Measurements from ENCODE around the gene CABP7. TPM values are rescaled to one million over a fixed set of nuclear protein-coding genes. Genes with fewer than 3 reads are reported as not detected.

Gene CABP7
- total and polyA plus RNA-seq, 3 donors from 2014 or later = 0.79 to 1.6 (median 1.6) TPM

DNA sequence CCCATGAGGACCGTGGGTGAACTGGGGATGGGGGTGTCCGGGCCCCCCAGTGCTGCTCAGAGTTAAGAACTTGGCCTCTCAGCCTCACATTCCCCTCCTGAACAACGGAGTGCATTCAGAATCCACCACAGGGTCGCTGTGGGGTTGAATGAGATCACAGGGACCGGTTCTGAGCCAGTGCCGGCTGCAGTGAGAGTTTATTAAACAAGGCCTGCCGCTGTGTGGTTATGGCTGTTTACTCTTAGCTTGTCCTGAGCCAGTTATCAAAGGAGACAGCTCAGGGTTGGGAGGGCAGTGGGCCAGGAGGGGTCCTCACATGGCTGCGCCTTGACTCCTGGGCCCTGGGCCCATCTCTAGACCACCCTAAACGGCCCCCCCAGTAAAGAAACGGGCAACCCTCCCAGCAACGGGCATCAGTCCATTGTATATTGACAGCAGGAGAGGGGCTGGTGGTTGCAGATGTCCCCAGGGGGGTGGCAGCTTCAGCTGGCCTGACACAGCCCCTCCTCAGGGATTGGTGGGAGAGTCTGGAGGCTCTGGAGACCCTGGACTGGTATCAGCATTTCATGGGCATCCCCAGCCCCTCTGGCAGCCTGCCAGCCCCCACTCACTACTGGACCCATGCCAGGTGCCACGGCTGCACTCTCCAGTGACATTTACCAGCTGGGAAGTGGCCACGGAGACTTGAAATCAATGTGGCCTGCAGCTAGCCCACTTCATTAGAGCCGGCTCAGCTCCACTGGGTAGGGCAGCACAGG, 15.1 kb upstream of the CABP7 start:
- TF ChIP-seq, protein P1, sequence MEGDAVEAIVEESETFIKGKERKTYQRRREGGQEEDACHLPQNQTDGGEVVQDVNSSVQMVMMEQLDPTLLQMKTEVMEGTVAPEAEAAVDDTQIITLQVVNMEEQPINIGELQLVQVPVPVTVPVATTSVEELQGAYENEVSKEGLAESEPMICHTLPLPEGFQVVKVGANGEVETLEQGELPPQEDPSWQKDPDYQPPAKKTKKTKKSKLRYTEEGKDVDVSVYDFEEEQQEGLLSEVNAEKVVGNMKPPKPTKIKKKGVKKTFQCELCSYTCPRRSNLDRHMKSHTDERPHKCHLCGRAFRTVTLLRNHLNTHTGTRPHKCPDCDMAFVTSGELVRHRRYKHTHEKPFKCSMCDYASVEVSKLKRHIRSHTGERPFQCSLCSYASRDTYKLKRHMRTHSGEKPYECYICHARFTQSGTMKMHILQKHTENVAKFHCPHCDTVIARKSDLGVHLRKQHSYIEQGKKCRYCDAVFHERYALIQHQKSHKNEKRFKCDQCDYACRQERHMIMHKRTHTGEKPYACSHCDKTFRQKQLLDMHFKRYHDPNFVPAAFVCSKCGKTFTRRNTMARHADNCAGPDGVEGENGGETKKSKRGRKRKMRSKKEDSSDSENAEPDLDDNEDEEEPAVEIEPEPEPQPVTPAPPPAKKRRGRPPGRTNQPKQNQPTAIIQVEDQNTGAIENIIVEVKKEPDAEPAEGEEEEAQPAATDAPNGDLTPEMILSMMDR (IDR thresholded peaks at IDR 0.05) = no peak
- no peak for TF ChIP-seq POLR2A (IDR thresholded peaks at IDR 0.05)
- Histone ChIP-seq H3K4me3 (no peak overlapping the region), H3K4me1 (peaks cover 6% of the 10 kb centered on the region), H3K27me3 (no peaks in the 10 kb centered on the region), H3K36me3 (ENCODE audit: low read depth, missing control alignments) (no peaks in the 10 kb centered on the region), H3K9me3 (no peaks in the 10 kb centered on the region), H3K27ac (no peak overlapping the region)
- DNase-seq = no peak
- intact Hi-C loops (cut with DNase I; ENCODE audit: low total_unique reads) = loop anchor here (10.0 kb wide), 1 partner anchor 560 kb away; the partner anchor contains the start of gene OSM
- 32% methylated on average over 11 to 14 of the region's 14 CpGs for WGBS, 2 donors

DNA sequence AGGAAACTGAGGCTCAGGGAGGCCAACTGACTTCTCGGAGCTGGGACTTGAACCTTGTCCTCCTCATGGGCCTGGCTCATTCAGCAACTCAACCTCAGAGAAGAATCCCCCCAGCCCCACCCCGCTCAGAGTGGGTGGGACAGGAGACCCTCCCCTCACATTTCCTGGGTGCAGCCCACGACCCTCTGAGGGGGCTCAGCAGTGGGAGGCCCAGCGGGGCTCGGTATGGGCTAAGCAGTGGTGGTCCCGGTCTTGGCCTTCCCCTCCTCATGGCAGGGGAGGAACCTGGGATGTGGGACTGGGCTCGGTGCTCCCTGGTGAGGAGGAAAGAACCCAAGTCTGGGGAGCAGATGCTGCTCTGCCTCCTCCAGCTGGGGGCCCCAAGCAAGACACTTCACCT, 14.2 kb upstream of the CABP7 start:
- no peak for DNase-seq
- Histone ChIP-seq H3K4me3 (no peak overlapping the region), H3K36me3 (ENCODE audit: low read depth, missing control alignments) (no peaks in the 10 kb centered on the region), H3K9me3 (no peaks in the 10 kb centered on the region), H3K27me3 (no peaks in the 10 kb centered on the region), H3K27ac (no peak overlapping the region), H3K4me1 (peaks cover 6% of the 10 kb centered on the region)
- 81 to 87% methylated on average over 5 to 7 of the region's 7 CpGs for WGBS, 2 donors
- intact Hi-C loops (cut with DNase I; ENCODE audit: low total_unique reads) = loop anchor here (10.0 kb wide), 1 partner anchor 559 kb away; the partner anchor contains the start of gene OSM
- no peak for TF ChIP-seq POLR2A (IDR thresholded peaks at IDR 0.05)
- TF ChIP-seq, protein P1 (IDR thresholded peaks at IDR 0.05) = no peak

DNA sequence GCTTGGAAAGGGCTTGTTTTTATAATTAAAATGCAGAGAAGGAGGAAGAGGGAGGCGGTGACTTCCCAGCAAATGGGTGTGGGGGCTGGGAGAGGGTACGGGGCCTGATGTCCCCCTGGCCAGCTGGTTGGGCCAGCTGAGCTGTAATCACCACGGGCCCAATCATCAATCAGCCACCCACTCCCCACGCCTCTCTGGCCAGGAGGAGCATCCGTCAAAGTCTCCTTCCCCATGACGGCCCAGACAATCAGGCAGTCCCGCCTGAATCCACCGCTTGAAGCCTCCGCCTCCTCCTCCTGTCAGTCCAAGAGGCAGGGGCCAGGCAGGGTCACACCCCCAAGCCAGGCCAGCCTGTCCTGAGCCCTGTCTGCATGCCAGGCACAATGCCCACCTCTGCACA, 13.3 kb upstream of the CABP7 start:
- no peaks in the 10 kb centered on the region for H3K27me3 ChIP-seq
- TF ChIP-seq POLR2A (IDR thresholded peaks at IDR 0.05) = no peak
- TF ChIP-seq, protein P1 (IDR thresholded peaks at IDR 0.05) = no peak
- H3K27ac ChIP-seq = no peak overlapping the region
- no peak for DNase-seq
- H3K36me3 ChIP-seq (ENCODE audit: low read depth, missing control alignments) = no peaks in the 10 kb centered on the region
- H3K4me3 ChIP-seq = no peak overlapping the region
- WGBS, 2 donors = 62 to 72% methylated on average over 3 to 9 of the region's 9 CpGs
- intact Hi-C loops (cut with DNase I; ENCODE audit: low total_unique reads) = loop anchor here (10.0 kb wide), 1 partner anchor 558 kb away; the partner anchor contains the start of gene OSM
- H3K9me3 ChIP-seq = no peaks in the 10 kb centered on the region
- H3K4me1 ChIP-seq = peaks cover 6% of the 10 kb centered on the region

DNA sequence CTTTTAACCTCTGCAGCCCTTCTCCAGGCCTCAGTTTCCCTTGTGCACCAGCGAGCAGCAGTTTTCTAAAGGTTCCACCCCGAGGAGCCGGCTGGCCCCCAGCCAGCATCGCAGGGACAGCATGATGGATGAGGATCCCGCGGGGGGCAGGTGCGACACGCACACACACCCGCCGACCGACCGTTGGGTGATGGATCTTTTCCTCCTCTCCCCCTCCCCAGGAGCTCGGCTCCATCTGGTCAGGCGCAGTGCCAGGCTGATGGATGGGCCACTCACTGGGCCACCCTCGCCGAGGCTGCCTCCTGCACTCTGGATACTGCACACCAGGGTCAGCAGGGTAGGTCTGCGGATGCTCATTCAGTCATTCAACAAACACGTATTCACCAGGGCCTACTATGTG, 12.8 kb upstream of the CABP7 start:
- H3K27ac ChIP-seq = no peak overlapping the region

More for the DNA sequence above, 12.8 kb upstream of the CABP7 start:
- DNase-seq = no peak
- Histone ChIP-seq H3K4me1 (peaks cover 2% of the 10 kb centered on the region), H3K27me3 (no peaks in the 10 kb centered on the region), H3K4me3 (no peak overlapping the region), H3K36me3 (ENCODE audit: low read depth, missing control alignments) (no peaks in the 10 kb centered on the region), H3K9me3 (no peaks in the 10 kb centered on the region)
- TF ChIP-seq POLR2A (IDR thresholded peaks at IDR 0.05) = no peak
- TF ChIP-seq, protein P1 (IDR thresholded peaks at IDR 0.05) = no peak
- intact Hi-C loops (cut with DNase I; ENCODE audit: low total_unique reads) = loop anchor here (10.0 kb wide), 1 partner anchor 558 kb away; the partner anchor contains the start of gene OSM
- 20 to 57% methylated on average over 1 to 18 of the region's 18 CpGs for WGBS, 2 donors
